K562 (cell line): ENCODE results near the gene DTL. TPM values are rescaled to one million over a fixed set of nuclear protein-coding genes. Genes with fewer than 3 reads are reported as not detected.

Experiments used
- CEBPB ChIP-seq: fragments of 450-650 bp; IDR thresholded peaks from 2 replicates; pipeline ENCODE4 v1.6.1; 2016; ENCODE audit warnings: missing genetic modification characterization, missing compliant biosample characterization
- FOXK2 ChIP-seq, 2 experiments: fragments of 450-650 bp; IDR thresholded peaks in 1 of 2; conservative IDR thresholded peaks in 1 of 2; 2 replicates each; pipeline ENCODE4 v1.6.1; 2016; ENCODE audit warnings: low read depth in 2 of 2, mild to moderate bottlenecking in 1 of 2
- GTF2F1 ChIP-seq: IDR thresholded peaks from 2 replicates; pipeline ENCODE4 v1.6.1; 2011; ENCODE audit warnings: low read depth, low read length, improper control_type of control experiment
- HDAC1 ChIP-seq, 2 experiments: fragments of 450-650 bp; IDR thresholded peaks; 2 replicates each; pipeline ENCODE4 v1.6.1; 2016 to 2017; ENCODE audit warnings: inconsistent platforms in 1 of 2, mild to moderate bottlenecking in 1 of 2, moderate library complexity in 1 of 2
- JUN ChIP-seq, 2 experiments: sonication (generic) in 1 of 2; formaldehyde crosslinking in 1 of 2; IDR thresholded peaks; 2 replicates each; pipeline versions ENCODE4 v1.6.1 to v1.8.0; 2012 to 2022; ENCODE audit warnings: borderline replicate concordance in 2 of 2, mild to moderate bottlenecking in 2 of 2, improper control_type of control experiment in 1 of 2, low read depth in 1 of 2, low read length in 1 of 2, missing genetic modification reagents in 1 of 2
- KLF1 ChIP-seq: fragments of 450-650 bp; IDR thresholded peaks from 2 replicates; pipeline ENCODE4 v1.6.1; 2016; ENCODE audit warnings: missing genetic modification characterization, missing compliant biosample characterization
- KLF13 ChIP-seq: fragments of 450-650 bp; IDR thresholded peaks from 2 replicates; pipeline ENCODE4 v1.6.1; 2016; ENCODE audit warnings: missing genetic modification characterization, low read depth, mild to moderate bottlenecking, missing compliant biosample characterization, moderate library complexity, borderline replicate concordance
- MEF2D ChIP-seq: conservative IDR thresholded peaks from 2 replicates; pipeline ENCODE4 v1.6.1; 2016; ENCODE audit warnings: low read depth, missing genetic modification characterization, missing compliant biosample characterization
- NFE2 ChIP-seq: IDR thresholded peaks from 2 replicates; pipeline ENCODE4 v1.6.1; 2014; ENCODE audit warnings: antibody characterized with exemption, low read depth
- OTX1 ChIP-seq: fragments of 450-650 bp; formaldehyde crosslinking; IDR thresholded peaks from 2 replicates; pipeline ENCODE4 v1.4.0; 2022; ENCODE audit warnings: mild to moderate bottlenecking
- ZFP36 ChIP-seq: fragments of 150-350 bp; IDR thresholded peaks from 2 replicates; pipeline ENCODE4 v1.6.1; 2018; ENCODE audit warnings: low read length, low read depth; ENCODE audit not compliant: partially characterized antibody
- ZNF3 ChIP-seq: fragments of 250-450 bp; sonication (Bioruptor Pico); IDR thresholded peaks from 2 replicates; pipeline ENCODE4 v1.5.0; 2021; ENCODE audit warnings: mild to moderate bottlenecking, moderate library complexity
- ZNF449 ChIP-seq: fragments of 250-450 bp; sonication (Bioruptor Pico); IDR thresholded peaks from 2 replicates; pipeline ENCODE4 v1.8.0; 2022; ENCODE audit warnings: moderate library complexity, mild to moderate bottlenecking, inconsistent platforms
- ZNF707 ChIP-seq: fragments of 250-450 bp; sonication (Bioruptor Pico); conservative IDR thresholded peaks from 2 replicates; pipeline ENCODE4 v1.8.0; 2022; ENCODE audit warnings: inconsistent platforms, mild to moderate bottlenecking, moderate library complexity
- polyA plus RNA-seq, 8 experiments: library from polyadenylated mRNA; depleted of rRNA in 4 of 8; stranded (reverse) in 5 of 8; unstranded in 3 of 8; fragments of >200 nt; fragmentation: Nextera tagmentation in 2 of 8; fragmentation: Illumina TruSeq in 1 of 8; extraction: Ambion mirVana in 2 of 8; extraction: Trizol in 1 of 8; gene quantifications; 2 replicates each; pipeline versions ENCODE4 v1.2.1 to v1.2.3, GENCODE V29; 2011 to 2014; ENCODE audit warnings: inconsistent platforms in 1 of 8, missing spikeins in 1 of 8
- total RNA-seq, 7 experiments: library from RNA; depleted of rRNA in 6 of 7; stranded (reverse); fragments of >200 nt in 6 of 7; fragmentation: Illumina TruSeq in 2 of 7; extraction: Trizol in 2 of 7; gene quantifications; 2 replicates each; pipeline versions ENCODE4 v1.2.1 to v1.2.3, GENCODE V29; 2011 to 2021; ENCODE audit warnings: low replicate concordance in 1 of 7
- TF ChIP-seq, protein P1 (sequence below): fragments of 200-600 bp; sonication (generic); IDR thresholded peaks from one replicate; pipeline ENCODE4 v1.6.1; 2012; ENCODE audit warnings: mild to moderate bottlenecking, low read depth, low read length, inconsistent platforms
- TF ChIP-seq, protein P2 (sequence below): fragments of 250-450 bp; sonication (Bioruptor Pico); IDR thresholded peaks from 2 replicates; pipeline ENCODE4 v1.8.0; 2022; ENCODE audit warnings: moderate library complexity, mild to moderate bottlenecking, inconsistent platforms

Gene DTL
- total and polyA plus RNA-seq, 9 of the 15 experiments (the other 6 are each of a cell fraction or from before 2014, with no cell fraction given): 38.3 to 81.0 (median 63.2) TPM

GRCh38 chr1:212152308-212152693, 116.8 kb downstream of the DTL start (continued):
- TF ChIP-seq JUN (IDR thresholded peaks at IDR 0.05; ENCODE audit: borderline replicate concordance, low read depth, low read length) (peak; percentile 63), JUN (CRISPR knock-in tag; IDR thresholded peaks at IDR 0.05; ENCODE audit: borderline replicate concordance) (no peak), HDAC1 (IDR thresholded peaks at IDR 0.05) (peak; percentile 34 to 88; a peak in 2 of 4 replicates), GTF2F1 (no peak), NFE2 (peak; percentile 90), ZNF707 (no peak), FOXK2 (conservative IDR thresholded peaks at IDR 0.05 in 1 of 2, IDR thresholded peaks at IDR 0.05 in 1 of 2; ENCODE audit: low read depth in 2 of 2) (peak; percentile 68 to 83), OTX1 (peak; percentile 11; the same call in 1 of the 2 replicates), MEF2D (tag) (0 out of 2 replicates have a peak, but pooled peaks have one; percentile 44), ZNF3 (CRISPR knock-in tag) (no peak), ZFP36 (peak; percentile 27), KLF13 (tag) (0 out of 2 replicates have a peak, but pooled peaks have one; percentile 53), KLF1 (no peak), CEBPB (tag) (no peak), ZNF449 (CRISPR knock-in tag) (no peak)
- TF ChIP-seq, protein P1, sequence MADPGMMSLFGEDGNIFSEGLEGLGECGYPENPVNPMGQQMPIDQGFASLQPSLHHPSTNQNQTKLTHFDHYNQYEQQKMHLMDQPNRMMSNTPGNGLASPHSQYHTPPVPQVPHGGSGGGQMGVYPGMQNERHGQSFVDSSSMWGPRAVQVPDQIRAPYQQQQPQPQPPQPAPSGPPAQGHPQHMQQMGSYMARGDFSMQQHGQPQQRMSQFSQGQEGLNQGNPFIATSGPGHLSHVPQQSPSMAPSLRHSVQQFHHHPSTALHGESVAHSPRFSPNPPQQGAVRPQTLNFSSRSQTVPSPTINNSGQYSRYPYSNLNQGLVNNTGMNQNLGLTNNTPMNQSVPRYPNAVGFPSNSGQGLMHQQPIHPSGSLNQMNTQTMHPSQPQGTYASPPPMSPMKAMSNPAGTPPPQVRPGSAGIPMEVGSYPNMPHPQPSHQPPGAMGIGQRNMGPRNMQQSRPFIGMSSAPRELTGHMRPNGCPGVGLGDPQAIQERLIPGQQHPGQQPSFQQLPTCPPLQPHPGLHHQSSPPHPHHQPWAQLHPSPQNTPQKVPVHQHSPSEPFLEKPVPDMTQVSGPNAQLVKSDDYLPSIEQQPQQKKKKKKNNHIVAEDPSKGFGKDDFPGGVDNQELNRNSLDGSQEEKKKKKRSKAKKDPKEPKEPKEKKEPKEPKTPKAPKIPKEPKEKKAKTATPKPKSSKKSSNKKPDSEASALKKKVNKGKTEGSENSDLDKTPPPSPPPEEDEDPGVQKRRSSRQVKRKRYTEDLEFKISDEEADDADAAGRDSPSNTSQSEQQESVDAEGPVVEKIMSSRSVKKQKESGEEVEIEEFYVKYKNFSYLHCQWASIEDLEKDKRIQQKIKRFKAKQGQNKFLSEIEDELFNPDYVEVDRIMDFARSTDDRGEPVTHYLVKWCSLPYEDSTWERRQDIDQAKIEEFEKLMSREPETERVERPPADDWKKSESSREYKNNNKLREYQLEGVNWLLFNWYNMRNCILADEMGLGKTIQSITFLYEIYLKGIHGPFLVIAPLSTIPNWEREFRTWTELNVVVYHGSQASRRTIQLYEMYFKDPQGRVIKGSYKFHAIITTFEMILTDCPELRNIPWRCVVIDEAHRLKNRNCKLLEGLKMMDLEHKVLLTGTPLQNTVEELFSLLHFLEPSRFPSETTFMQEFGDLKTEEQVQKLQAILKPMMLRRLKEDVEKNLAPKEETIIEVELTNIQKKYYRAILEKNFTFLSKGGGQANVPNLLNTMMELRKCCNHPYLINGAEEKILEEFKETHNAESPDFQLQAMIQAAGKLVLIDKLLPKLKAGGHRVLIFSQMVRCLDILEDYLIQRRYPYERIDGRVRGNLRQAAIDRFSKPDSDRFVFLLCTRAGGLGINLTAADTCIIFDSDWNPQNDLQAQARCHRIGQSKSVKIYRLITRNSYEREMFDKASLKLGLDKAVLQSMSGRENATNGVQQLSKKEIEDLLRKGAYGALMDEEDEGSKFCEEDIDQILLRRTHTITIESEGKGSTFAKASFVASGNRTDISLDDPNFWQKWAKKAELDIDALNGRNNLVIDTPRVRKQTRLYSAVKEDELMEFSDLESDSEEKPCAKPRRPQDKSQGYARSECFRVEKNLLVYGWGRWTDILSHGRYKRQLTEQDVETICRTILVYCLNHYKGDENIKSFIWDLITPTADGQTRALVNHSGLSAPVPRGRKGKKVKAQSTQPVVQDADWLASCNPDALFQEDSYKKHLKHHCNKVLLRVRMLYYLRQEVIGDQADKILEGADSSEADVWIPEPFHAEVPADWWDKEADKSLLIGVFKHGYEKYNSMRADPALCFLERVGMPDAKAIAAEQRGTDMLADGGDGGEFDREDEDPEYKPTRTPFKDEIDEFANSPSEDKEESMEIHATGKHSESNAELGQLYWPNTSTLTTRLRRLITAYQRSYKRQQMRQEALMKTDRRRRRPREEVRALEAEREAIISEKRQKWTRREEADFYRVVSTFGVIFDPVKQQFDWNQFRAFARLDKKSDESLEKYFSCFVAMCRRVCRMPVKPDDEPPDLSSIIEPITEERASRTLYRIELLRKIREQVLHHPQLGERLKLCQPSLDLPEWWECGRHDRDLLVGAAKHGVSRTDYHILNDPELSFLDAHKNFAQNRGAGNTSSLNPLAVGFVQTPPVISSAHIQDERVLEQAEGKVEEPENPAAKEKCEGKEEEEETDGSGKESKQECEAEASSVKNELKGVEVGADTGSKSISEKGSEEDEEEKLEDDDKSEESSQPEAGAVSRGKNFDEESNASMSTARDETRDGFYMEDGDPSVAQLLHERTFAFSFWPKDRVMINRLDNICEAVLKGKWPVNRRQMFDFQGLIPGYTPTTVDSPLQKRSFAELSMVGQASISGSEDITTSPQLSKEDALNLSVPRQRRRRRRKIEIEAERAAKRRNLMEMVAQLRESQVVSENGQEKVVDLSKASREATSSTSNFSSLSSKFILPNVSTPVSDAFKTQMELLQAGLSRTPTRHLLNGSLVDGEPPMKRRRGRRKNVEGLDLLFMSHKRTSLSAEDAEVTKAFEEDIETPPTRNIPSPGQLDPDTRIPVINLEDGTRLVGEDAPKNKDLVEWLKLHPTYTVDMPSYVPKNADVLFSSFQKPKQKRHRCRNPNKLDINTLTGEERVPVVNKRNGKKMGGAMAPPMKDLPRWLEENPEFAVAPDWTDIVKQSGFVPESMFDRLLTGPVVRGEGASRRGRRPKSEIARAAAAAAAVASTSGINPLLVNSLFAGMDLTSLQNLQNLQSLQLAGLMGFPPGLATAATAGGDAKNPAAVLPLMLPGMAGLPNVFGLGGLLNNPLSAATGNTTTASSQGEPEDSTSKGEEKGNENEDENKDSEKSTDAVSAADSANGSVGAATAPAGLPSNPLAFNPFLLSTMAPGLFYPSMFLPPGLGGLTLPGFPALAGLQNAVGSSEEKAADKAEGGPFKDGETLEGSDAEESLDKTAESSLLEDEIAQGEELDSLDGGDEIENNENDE: no peak
- TF ChIP-seq, protein P2, sequence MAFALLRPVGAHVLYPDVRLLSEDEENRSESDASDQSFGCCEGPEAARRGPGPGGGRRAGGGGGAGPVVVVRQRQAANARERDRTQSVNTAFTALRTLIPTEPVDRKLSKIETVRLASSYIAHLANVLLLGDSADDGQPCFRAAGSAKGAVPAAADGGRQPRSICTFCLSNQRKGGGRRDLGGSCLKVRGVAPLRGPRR (CRISPR knock-in tag): no peak
